HG02970 (cell line): ENCODE measurements around the gene SEC24B.
"Not testable (repeated sequence)": the region's sequence is repeated elsewhere in the genome, so short reads cannot be mapped to it uniquely, and the experiment has no call there.

ENCODE experiments used
- ATAC-seq: cut with Tn5 transposase; IDR thresholded peaks from one replicate; pipeline ENCODE4 v1.9.1; 2021; ENCODE audit warnings: mild to moderate bottlenecking, moderate library complexity, moderate number of reproducible peaks; ENCODE audit not compliant: unreplicated experiment, low FRiP score

SEC24B gene

GRCh38 chr4:109574443-109574850 lies 140.8 kb downstream of the SEC24B start:
- no peak for ATAC-seq

GRCh38 chr4:109574931-109575804 lies 141.6 kb downstream of the SEC24B start:
- ATAC-seq = no peak

GRCh38 chr4:109576462-109576861 lies 142.8 kb downstream of the SEC24B start:
- ATAC-seq = no peak

- no peak for ATAC-seq
These were observed 145.2 kb downstream of the SEC24B start for GRCh38 chr4:109578846-109579245.

- ATAC-seq = not testable (repeated sequence)
These were observed 146.4 kb downstream of the SEC24B start for GRCh38 chr4:109579997-109580396.

- ATAC-seq = peak; percentile 90
These were observed 154.6 kb downstream of the SEC24B start for GRCh38 chr4:109588176-109588575.

- no peak for ATAC-seq
These were observed 155.5 kb downstream of the SEC24B start for GRCh38 chr4:109589119-109589518.

- no peak for ATAC-seq
These were observed 156.0 kb downstream of the SEC24B start for GRCh38 chr4:109589605-109590004.
